Neural cell (in vitro differentiated cells): ENCODE measurements around the gene IQSEC1. TPM values are rescaled to one million over a fixed set of nuclear protein-coding genes. Genes with fewer than 3 reads are reported as not detected.
A peak's percentile ranks its signal among the peaks of the same experiment; 100 is the strongest.

ENCODE experiments used
- H2AFZ ChIP-seq: fragments of 200-600, 300-800 bp; sonication (generic), shearing (Covaris generic); 2 replicates; pipeline ENCODE4 v1.6.0; 2014; ENCODE audit warnings: low read depth, mild to moderate bottlenecking, antibody characterized with exemption, low read length, moderate library complexity
- H3F3A ChIP-seq: fragments of 200-600 bp; shearing (Covaris generic); 2 replicates; pipeline ENCODE4 v1.6.1; 2016; ENCODE audit warnings: mild to moderate bottlenecking, moderate library complexity, mixed read lengths, antibody characterized with exemption, low read length; ENCODE audit not compliant: insufficient read depth, poor library complexity, severe bottlenecking
- H3K27ac ChIP-seq: fragments of 200-600, 300-800 bp; sonication (generic), shearing (Covaris generic); 2 replicates; pipeline ENCODE4 v1.5.1; 2014; ENCODE audit warnings: mild to moderate bottlenecking, low read length, moderate library complexity
- H3K27me3 ChIP-seq: fragments of 300-800, 200-600 bp; sonication (generic), shearing (Covaris generic); 2 replicates; pipeline ENCODE4 v1.6.0; 2014; ENCODE audit warnings: mild to moderate bottlenecking, low read depth, low read length, moderate library complexity; ENCODE audit not compliant: insufficient read depth
- H3K36me3 ChIP-seq: fragments of 300-800, 200-600 bp; sonication (generic), shearing (Covaris generic); 2 replicates; pipeline ENCODE4 v1.5.1; 2014; ENCODE audit warnings: mild to moderate bottlenecking, antibody characterized with exemption, low read length, moderate library complexity; ENCODE audit not compliant: insufficient read depth
- H3K4me2 ChIP-seq: fragments of 300-800, 200-600 bp; sonication (generic), shearing (Covaris generic); 2 replicates; pipeline ENCODE4 v1.6.0; 2014; ENCODE audit warnings: mild to moderate bottlenecking, low read length
- H3K4me3 ChIP-seq: fragments of 300-800, 200-600 bp; sonication (generic), shearing (Covaris generic); 2 replicates; pipeline ENCODE4 v1.5.1; 2014; ENCODE audit warnings: mild to moderate bottlenecking, low read length, moderate library complexity
- H3K79me2 ChIP-seq: fragments of 200-600 bp; shearing (Covaris generic); replicated peaks from 2 replicates; pipeline ENCODE4 v1.6.0; 2014; ENCODE audit warnings: mild to moderate bottlenecking, low read length, moderate library complexity; ENCODE audit not compliant: insufficient read depth
- H3K9ac ChIP-seq: fragments of 300-800, 200-600 bp; sonication (generic), shearing (Covaris generic); 2 replicates; pipeline ENCODE4 v1.6.1; 2016; ENCODE audit warnings: mild to moderate bottlenecking, low read length, mixed read lengths
- H3K9me2 ChIP-seq: fragments of 200-600 bp; shearing (Covaris generic); 2 replicates; pipeline ENCODE4 v1.6.1; 2016; ENCODE audit warnings: mild to moderate bottlenecking, low read length, mixed read lengths; ENCODE audit not compliant: insufficient read depth
- H3K9me3 ChIP-seq: fragments of 200-600, 300-800 bp; sonication (generic), shearing (Covaris generic); 2 replicates; pipeline ENCODE4 v1.6.1; 2016; ENCODE audit warnings: mild to moderate bottlenecking, mixed run types, low read length, moderate library complexity, mixed read lengths
- H4K20me1 ChIP-seq: fragments of 200-600 bp; shearing (Covaris generic); 2 replicates; pipeline ENCODE4 v1.6.1; 2016; ENCODE audit warnings: mild to moderate bottlenecking, mixed run types; ENCODE audit not compliant: insufficient read depth
- EP300 ChIP-seq: fragments of 450-650 bp; conservative IDR thresholded peaks from 2 replicates; pipeline ENCODE4 v1.6.1; 2014; ENCODE audit warnings: antibody characterized with exemption, mild to moderate bottlenecking, moderate library complexity; ENCODE audit not compliant: poor library complexity, severe bottlenecking
- EZH2 ChIP-seq: fragments of 200-600, 300-800 bp; shearing (Covaris generic), sonication (generic); IDR thresholded peaks from 2 replicates; pipeline ENCODE4 v1.6.1; 2014; ENCODE audit warnings: antibody characterized with exemption, low read length, borderline replicate concordance, mild to moderate bottlenecking; ENCODE audit not compliant: insufficient read depth, poor library complexity, severe bottlenecking
- MXI1 ChIP-seq: fragments of 450-650 bp; conservative IDR thresholded peaks from 2 replicates; pipeline ENCODE4 v1.6.1; 2014; ENCODE audit warnings: antibody characterized with exemption, mild to moderate bottlenecking; ENCODE audit not compliant: poor library complexity, severe bottlenecking
- POLR2AphosphoS5 ChIP-seq: IDR thresholded peaks from 2 replicates; pipeline ENCODE4 v1.6.1; 2012
- RAD21 ChIP-seq: fragments of 450-650 bp; conservative IDR thresholded peaks from 2 replicates; pipeline ENCODE4 v1.6.1; 2014; ENCODE audit warnings: antibody characterized with exemption, mild to moderate bottlenecking, moderate library complexity
- SMC3 ChIP-seq: fragments of 450-650 bp; conservative IDR thresholded peaks from 2 replicates; pipeline ENCODE4 v1.6.1; 2014; ENCODE audit warnings: antibody characterized with exemption, mild to moderate bottlenecking, moderate library complexity; ENCODE audit not compliant: poor library complexity
- TAF1 ChIP-seq: IDR thresholded peaks from 2 replicates; pipeline ENCODE4 v1.6.1; 2012; ENCODE audit warnings: low read depth
- polyA plus RNA-seq: library from polyadenylated mRNA; depleted of rRNA; stranded (reverse); fragments of >200 nt; gene quantifications from 2 replicates; pipeline ENCODE4 v1.2.3, GENCODE V29; 2014
- TF ChIP-seq, protein P1 (sequence below): fragments of 450-650 bp; IDR thresholded peaks from 2 replicates; pipeline ENCODE4 v1.5.1; 2014; ENCODE audit warnings: antibody characterized with exemption, mild to moderate bottlenecking, moderate library complexity; ENCODE audit not compliant: poor library complexity, severe bottlenecking
- TF ChIP-seq, protein P2 (sequence below): IDR thresholded peaks from 2 replicates; pipeline ENCODE4 v1.6.1; 2012; ENCODE audit warnings: borderline replicate concordance

IQSEC1 gene
- polyA plus RNA-seq, 1 donor from 2014 or later: 6.0 TPM

DNA sequence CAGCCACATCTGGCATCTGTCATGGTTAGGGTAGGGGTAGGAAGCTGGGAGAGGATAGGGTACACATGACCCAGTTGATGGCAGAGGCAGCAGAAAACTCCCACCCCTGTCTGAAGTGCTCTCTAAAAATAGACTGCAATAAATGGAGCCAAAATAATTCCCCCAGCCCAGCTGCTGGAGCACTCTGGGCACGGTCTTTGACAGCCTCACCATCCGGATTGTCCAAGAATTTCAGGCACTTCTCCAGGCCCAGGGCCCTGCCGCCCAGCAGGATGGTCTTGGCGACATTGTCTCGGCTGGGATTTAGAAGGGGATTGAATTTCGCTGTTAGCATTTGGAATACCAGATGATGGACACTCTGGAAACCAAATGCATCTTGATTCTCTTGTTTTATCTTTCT is 103.7 kb downstream of the IQSEC1 start:
- no peaks in the 10 kb centered on the region for H3K9me3 ChIP-seq
- H3K79me2 ChIP-seq: peaks cover 8% of the 10 kb centered on the region
- no peak for TF ChIP-seq SMC3
- TF ChIP-seq, protein P1, sequence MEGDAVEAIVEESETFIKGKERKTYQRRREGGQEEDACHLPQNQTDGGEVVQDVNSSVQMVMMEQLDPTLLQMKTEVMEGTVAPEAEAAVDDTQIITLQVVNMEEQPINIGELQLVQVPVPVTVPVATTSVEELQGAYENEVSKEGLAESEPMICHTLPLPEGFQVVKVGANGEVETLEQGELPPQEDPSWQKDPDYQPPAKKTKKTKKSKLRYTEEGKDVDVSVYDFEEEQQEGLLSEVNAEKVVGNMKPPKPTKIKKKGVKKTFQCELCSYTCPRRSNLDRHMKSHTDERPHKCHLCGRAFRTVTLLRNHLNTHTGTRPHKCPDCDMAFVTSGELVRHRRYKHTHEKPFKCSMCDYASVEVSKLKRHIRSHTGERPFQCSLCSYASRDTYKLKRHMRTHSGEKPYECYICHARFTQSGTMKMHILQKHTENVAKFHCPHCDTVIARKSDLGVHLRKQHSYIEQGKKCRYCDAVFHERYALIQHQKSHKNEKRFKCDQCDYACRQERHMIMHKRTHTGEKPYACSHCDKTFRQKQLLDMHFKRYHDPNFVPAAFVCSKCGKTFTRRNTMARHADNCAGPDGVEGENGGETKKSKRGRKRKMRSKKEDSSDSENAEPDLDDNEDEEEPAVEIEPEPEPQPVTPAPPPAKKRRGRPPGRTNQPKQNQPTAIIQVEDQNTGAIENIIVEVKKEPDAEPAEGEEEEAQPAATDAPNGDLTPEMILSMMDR: no peak
- TF ChIP-seq EZH2: no peak
- TF ChIP-seq RAD21: no peak
- no peak for TF ChIP-seq TAF1
- TF ChIP-seq MXI1: no peak
- TF ChIP-seq EP300: no peak
- TF ChIP-seq, protein P2, sequence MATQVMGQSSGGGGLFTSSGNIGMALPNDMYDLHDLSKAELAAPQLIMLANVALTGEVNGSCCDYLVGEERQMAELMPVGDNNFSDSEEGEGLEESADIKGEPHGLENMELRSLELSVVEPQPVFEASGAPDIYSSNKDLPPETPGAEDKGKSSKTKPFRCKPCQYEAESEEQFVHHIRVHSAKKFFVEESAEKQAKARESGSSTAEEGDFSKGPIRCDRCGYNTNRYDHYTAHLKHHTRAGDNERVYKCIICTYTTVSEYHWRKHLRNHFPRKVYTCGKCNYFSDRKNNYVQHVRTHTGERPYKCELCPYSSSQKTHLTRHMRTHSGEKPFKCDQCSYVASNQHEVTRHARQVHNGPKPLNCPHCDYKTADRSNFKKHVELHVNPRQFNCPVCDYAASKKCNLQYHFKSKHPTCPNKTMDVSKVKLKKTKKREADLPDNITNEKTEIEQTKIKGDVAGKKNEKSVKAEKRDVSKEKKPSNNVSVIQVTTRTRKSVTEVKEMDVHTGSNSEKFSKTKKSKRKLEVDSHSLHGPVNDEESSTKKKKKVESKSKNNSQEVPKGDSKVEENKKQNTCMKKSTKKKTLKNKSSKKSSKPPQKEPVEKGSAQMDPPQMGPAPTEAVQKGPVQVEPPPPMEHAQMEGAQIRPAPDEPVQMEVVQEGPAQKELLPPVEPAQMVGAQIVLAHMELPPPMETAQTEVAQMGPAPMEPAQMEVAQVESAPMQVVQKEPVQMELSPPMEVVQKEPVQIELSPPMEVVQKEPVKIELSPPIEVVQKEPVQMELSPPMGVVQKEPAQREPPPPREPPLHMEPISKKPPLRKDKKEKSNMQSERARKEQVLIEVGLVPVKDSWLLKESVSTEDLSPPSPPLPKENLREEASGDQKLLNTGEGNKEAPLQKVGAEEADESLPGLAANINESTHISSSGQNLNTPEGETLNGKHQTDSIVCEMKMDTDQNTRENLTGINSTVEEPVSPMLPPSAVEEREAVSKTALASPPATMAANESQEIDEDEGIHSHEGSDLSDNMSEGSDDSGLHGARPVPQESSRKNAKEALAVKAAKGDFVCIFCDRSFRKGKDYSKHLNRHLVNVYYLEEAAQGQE: no peak
- TF ChIP-seq POLR2AphosphoS5: no peak
- no peak overlapping the region for H3K27ac ChIP-seq
- H3F3A ChIP-seq: no peaks in the 10 kb centered on the region
- H3K4me2 ChIP-seq: no peak overlapping the region
- no peak overlapping the region for H3K4me3 ChIP-seq
- H3K9ac ChIP-seq: no peak overlapping the region
- H4K20me1 ChIP-seq: no peaks in the 10 kb centered on the region
- no peak overlapping the region for H2AFZ ChIP-seq
- no peaks in the 10 kb centered on the region for H3K36me3 ChIP-seq
- H3K9me2 ChIP-seq: no peaks in the 10 kb centered on the region
- no peaks in the 10 kb centered on the region for H3K27me3 ChIP-seq

DNA sequence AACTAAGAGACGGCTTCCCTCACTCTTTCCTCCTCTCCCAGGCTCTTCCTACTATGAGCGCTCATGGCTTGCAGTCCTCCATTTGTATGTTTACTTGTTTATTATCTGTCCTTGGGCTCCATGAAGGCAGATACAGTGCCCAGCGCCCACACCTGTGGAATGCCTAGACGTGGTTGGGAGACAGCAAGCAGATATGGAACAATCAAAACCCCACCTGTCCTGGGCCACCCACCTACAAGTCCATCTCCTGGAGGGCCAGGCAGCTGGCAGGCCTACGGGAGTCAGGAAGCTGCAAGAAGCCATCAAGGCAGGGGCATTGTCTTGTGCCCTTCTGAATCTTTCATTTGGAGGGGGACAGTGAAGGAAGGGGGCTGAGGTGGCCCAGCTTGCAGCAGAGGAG is 104.7 kb downstream of the IQSEC1 start:
- Histone ChIP-seq H3K9me2 (no peaks in the 10 kb centered on the region), H4K20me1 (no peaks in the 10 kb centered on the region), H2AFZ (no peak overlapping the region), H3K27ac (no peak overlapping the region), H3K4me2 (no peak overlapping the region), H3K79me2 (peaks cover 8% of the 10 kb centered on the region), H3K4me3 (peak overlapping the region; percentile 65), H3K36me3 (no peaks in the 10 kb centered on the region), H3K9ac (no peak overlapping the region), H3K9me3 (no peaks in the 10 kb centered on the region), H3F3A (no peaks in the 10 kb centered on the region), H3K27me3 (no peaks in the 10 kb centered on the region)
- TF ChIP-seq, protein P1: no peak
- no peak for TF ChIP-seq POLR2AphosphoS5
- no peak for TF ChIP-seq EZH2
- TF ChIP-seq SMC3: no peak
- no peak for TF ChIP-seq MXI1
- no peak for TF ChIP-seq RAD21
- TF ChIP-seq, protein P2: no peak
- TF ChIP-seq TAF1: no peak
- TF ChIP-seq EP300: no peak
